ENCODE results near the gene TPRG1. TPM values are rescaled to one million over a fixed set of nuclear protein-coding genes. Genes with fewer than 3 reads are reported as not detected.

Gene TPRG1
- total RNA-seq, 2 donors from 2014 or later = 1.1 to 1.8 TPM

DNA sequence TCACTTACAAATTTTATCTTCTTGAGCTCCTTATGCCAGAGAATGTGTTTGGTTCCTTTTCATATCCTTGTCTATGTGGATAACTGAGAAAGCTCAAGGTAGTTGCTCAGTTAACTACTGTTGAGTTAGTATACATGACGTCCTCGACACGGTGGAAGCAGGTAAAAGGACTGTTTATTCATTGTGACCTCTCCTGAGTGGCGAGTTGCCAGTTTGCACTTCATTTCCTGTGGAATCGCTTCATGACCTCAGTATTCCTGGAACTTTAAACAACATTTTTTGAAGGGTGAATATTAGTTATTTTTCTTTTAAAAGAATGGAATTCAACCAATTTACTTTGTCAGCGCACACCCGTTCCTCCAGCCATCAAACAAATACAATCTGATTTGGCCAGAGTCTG is 1.2 kb upstream of the TPRG1 start:
- Histone ChIP-seq H3K4me3 (no peak overlapping the region), H3K9me3 (no peaks in the 10 kb centered on the region), H3K36me3 (no peaks in the 10 kb centered on the region), H3K27ac (no peak overlapping the region), H3K27me3 (no peaks in the 10 kb centered on the region), H3K9ac (ENCODE audit: low read depth in 2 of 2, low read length in 2 of 2) (no peak overlapping the region), H3K4me1 (no peaks in the 10 kb centered on the region)
- intact Hi-C loops (cut with DNase I) = no loop called here
- no peak for TF ChIP-seq CTCF (IDR thresholded peaks at IDR 0.05)
- DNase-seq = no peak

- Histone ChIP-seq H3K4me3 (no peak overlapping the region), H3K9ac (ENCODE audit: low read depth in 2 of 2, low read length in 2 of 2) (no peak overlapping the region), H3K9me3 (no peaks in the 10 kb centered on the region), H3K36me3 (no peaks in the 10 kb centered on the region), H3K27ac (no peak overlapping the region), H3K4me1 (no peaks in the 10 kb centered on the region), H3K27me3 (no peaks in the 10 kb centered on the region)
- intact Hi-C loops (cut with DNase I) = no loop called here
- TF ChIP-seq CTCF (IDR thresholded peaks at IDR 0.05) = no peak
- no peak for DNase-seq
These were observed 1.1 kb downstream of the TPRG1 start for GRCh38 chr3:189172668-189173419.

- no peak overlapping the region for H3K4me3 ChIP-seq
- no peaks in the 10 kb centered on the region for H3K27me3 ChIP-seq
- H3K4me1 ChIP-seq = no peaks in the 10 kb centered on the region
- H3K9me3 ChIP-seq = no peaks in the 10 kb centered on the region
- DNase-seq = no peak
- H3K27ac ChIP-seq = no peak overlapping the region
- H3K9ac ChIP-seq (ENCODE audit: low read depth in 2 of 2, low read length in 2 of 2) = no peak overlapping the region
- intact Hi-C loops (cut with DNase I) = no loop called here
- no peak for TF ChIP-seq CTCF (IDR thresholded peaks at IDR 0.05)
- no peaks in the 10 kb centered on the region for H3K36me3 ChIP-seq
These were observed 12.8 kb downstream of the TPRG1 start for GRCh38 chr3:189184566-189184965.

GRCh38 chr3:189186101-189186500 is 14.3 kb downstream of the TPRG1 start:
- H3K27ac ChIP-seq = no peak overlapping the region

GRCh38 chr3:189188466-189188865 is 16.7 kb downstream of the TPRG1 start:
- intact Hi-C loops (cut with DNase I) = no loop called here
- H3K27me3 ChIP-seq = no peaks in the 10 kb centered on the region
- peak overlapping the region; percentile 38 for H3K27ac ChIP-seq
- H3K4me3 ChIP-seq = no peak overlapping the region
- no peak for TF ChIP-seq CTCF (IDR thresholded peaks at IDR 0.05)
- peak; percentile 47 for DNase-seq
- no peaks in the 10 kb centered on the region for H3K36me3 ChIP-seq
- no peaks in the 10 kb centered on the region for H3K9me3 ChIP-seq
- H3K9ac ChIP-seq (ENCODE audit: low read depth in 2 of 2, low read length in 2 of 2) = no peak overlapping the region
- no peaks in the 10 kb centered on the region for H3K4me1 ChIP-seq

More at GRCh38 chr3:189186101-189186500, 14.3 kb downstream of the TPRG1 start:
- H3K9ac ChIP-seq (ENCODE audit: low read depth in 2 of 2, low read length in 2 of 2) = no peak overlapping the region
- TF ChIP-seq CTCF (IDR thresholded peaks at IDR 0.05) = no peak
- H3K4me3 ChIP-seq = no peak overlapping the region
- intact Hi-C loops (cut with DNase I) = no loop called here
- H3K27me3 ChIP-seq = no peaks in the 10 kb centered on the region
- H3K4me1 ChIP-seq = no peaks in the 10 kb centered on the region
- DNase-seq = no peak
- H3K36me3 ChIP-seq = no peaks in the 10 kb centered on the region
- H3K9me3 ChIP-seq = no peaks in the 10 kb centered on the region
